Measurements from ENCODE around the gene CASZ1.

CASZ1 gene

GRCh38 chr1:10632691-10633090 is 163.8 kb downstream of the CASZ1 start:
- Histone ChIP-seq H4K20me1 (ENCODE audit: insufficient read depth) (no peaks in the 10 kb centered on the region), H3K27ac (no peak overlapping the region), H3K9ac (no peak overlapping the region), H2AFZ (ENCODE audit: low read depth) (no peak overlapping the region), H3K27me3 (ENCODE audit: insufficient read depth, low read depth) (no peaks in the 10 kb centered on the region; the same call in 1 of the 2 replicates), H3K36me3 (ENCODE audit: insufficient read depth) (no peaks in the 10 kb centered on the region), H3K4me3 (IDR thresholded peaks at IDR 0.05; ENCODE audit: insufficient read depth, low read depth, low read length) (no peak overlapping the region), H3K79me2 (ENCODE audit: insufficient read depth, low read depth) (no peaks in the 10 kb centered on the region), H3K4me2 (no peak overlapping the region), H3K4me1 (ENCODE audit: low read depth, poor library complexity, severe bottlenecking) (no peaks in the 10 kb centered on the region)
- TF ChIP-seq CTCF (conservative IDR thresholded peaks at IDR 0.05; ENCODE audit: low read depth, low read length): no peak

- Histone ChIP-seq H2AFZ (ENCODE audit: low read depth) (no peak overlapping the region), H3K36me3 (ENCODE audit: insufficient read depth) (no peaks in the 10 kb centered on the region), H4K20me1 (ENCODE audit: insufficient read depth) (no peaks in the 10 kb centered on the region), H3K4me3 (IDR thresholded peaks at IDR 0.05; ENCODE audit: insufficient read depth, low read depth, low read length) (no peak overlapping the region), H3K4me2 (no peak overlapping the region), H3K27me3 (ENCODE audit: insufficient read depth, low read depth) (no peaks in the 10 kb centered on the region; the same call in 1 of the 2 replicates), H3K79me2 (ENCODE audit: insufficient read depth, low read depth) (no peaks in the 10 kb centered on the region), H3K9ac (no peak overlapping the region), H3K27ac (no peak overlapping the region), H3K4me1 (ENCODE audit: low read depth, poor library complexity, severe bottlenecking) (no peaks in the 10 kb centered on the region)
- TF ChIP-seq CTCF (conservative IDR thresholded peaks at IDR 0.05; ENCODE audit: low read depth, low read length): no peak
Observed at GRCh38 chr1:10631811-10632593, 164.4 kb downstream of the CASZ1 start.

- Histone ChIP-seq H3K79me2 (ENCODE audit: insufficient read depth, low read depth) (no peaks in the 10 kb centered on the region), H3K4me2 (no peak overlapping the region), H4K20me1 (ENCODE audit: insufficient read depth) (no peaks in the 10 kb centered on the region), H2AFZ (ENCODE audit: low read depth) (no peak overlapping the region), H3K4me1 (ENCODE audit: low read depth, poor library complexity, severe bottlenecking) (no peaks in the 10 kb centered on the region), H3K27me3 (ENCODE audit: insufficient read depth, low read depth) (no peaks in the 10 kb centered on the region; the same call in 1 of the 2 replicates), H3K27ac (no peak overlapping the region), H3K4me3 (IDR thresholded peaks at IDR 0.05; ENCODE audit: insufficient read depth, low read depth, low read length) (no peak overlapping the region), H3K36me3 (ENCODE audit: insufficient read depth) (no peaks in the 10 kb centered on the region), H3K9ac (no peak overlapping the region)
- no peak for TF ChIP-seq CTCF (conservative IDR thresholded peaks at IDR 0.05; ENCODE audit: low read depth, low read length)
Observed at GRCh38 chr1:10631121-10631810, 165.2 kb downstream of the CASZ1 start.

GRCh38 chr1:10630661-10631120 is 165.8 kb downstream of the CASZ1 start:
- no peaks in the 10 kb centered on the region for H4K20me1 ChIP-seq (ENCODE audit: insufficient read depth)
- H3K9ac ChIP-seq: no peak overlapping the region
- H3K79me2 ChIP-seq (ENCODE audit: insufficient read depth, low read depth): no peaks in the 10 kb centered on the region
- no peaks in the 10 kb centered on the region for H3K36me3 ChIP-seq (ENCODE audit: insufficient read depth)
- H3K4me2 ChIP-seq: no peak overlapping the region
- H3K27ac ChIP-seq: no peak overlapping the region
- TF ChIP-seq CTCF (conservative IDR thresholded peaks at IDR 0.05; ENCODE audit: low read depth, low read length): no peak
- no peak overlapping the region for H2AFZ ChIP-seq (ENCODE audit: low read depth)
- no peaks in the 10 kb centered on the region for H3K4me1 ChIP-seq (ENCODE audit: low read depth, poor library complexity, severe bottlenecking)
- H3K4me3 ChIP-seq (IDR thresholded peaks at IDR 0.05; ENCODE audit: insufficient read depth, low read depth, low read length): no peak overlapping the region
- no peaks in the 10 kb centered on the region for H3K27me3 ChIP-seq (ENCODE audit: insufficient read depth, low read depth)
